NCI-H1105 (cell line): ENCODE results near the gene FPR2.
"Not testable (repeated sequence)": the region's sequence is repeated elsewhere in the genome, so short reads cannot be mapped to it uniquely, and the experiment has no call there.

Experiments
- DNase-seq: peaks from one replicate; lab custom pipeline; 2025; lab: John Stamatoyannopoulos, UW

The FPR2 gene

GRCh38 chr19:51783372-51783771 is 22.4 kb downstream of the FPR2 start:
- no peak for DNase-seq

DNA sequence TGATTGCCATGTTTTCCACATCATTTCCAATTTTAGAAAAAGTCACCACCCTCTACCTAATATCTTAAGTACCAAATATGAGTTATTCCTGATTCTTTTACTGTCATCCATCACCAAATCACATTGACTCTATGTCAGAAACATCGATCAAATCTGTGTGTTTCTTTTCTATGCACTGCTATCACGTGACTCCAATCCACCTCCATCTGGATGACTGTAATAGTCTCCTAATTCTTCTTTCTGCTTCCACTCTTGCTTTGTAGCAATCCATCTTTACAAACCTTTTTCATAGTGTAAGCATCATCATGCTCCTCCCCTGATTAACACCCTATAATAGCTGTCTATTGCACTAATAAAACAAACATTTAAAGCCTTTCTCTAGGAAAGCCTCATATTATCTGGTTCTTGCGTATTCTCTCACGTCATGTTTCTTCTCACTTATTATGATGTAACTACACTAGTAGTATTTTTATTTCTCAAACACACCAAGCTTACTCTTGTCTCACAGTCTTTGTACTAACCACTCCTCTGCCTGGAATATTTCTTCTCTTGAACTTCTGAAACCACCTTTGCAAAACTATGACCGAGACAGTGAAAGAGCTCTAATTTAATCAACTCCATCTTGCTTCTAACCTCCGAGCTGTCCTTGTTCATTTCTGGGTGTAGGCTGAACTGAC is 23.3 kb downstream of the FPR2 start:
- no peak for DNase-seq

- no peak for DNase-seq
Measured at GRCh38 chr19:51784922-51785690, 24.1 kb downstream of the FPR2 start.

GRCh38 chr19:51786646-51787494 is 25.9 kb downstream of the FPR2 start:
- DNase-seq, result no peak

DNA sequence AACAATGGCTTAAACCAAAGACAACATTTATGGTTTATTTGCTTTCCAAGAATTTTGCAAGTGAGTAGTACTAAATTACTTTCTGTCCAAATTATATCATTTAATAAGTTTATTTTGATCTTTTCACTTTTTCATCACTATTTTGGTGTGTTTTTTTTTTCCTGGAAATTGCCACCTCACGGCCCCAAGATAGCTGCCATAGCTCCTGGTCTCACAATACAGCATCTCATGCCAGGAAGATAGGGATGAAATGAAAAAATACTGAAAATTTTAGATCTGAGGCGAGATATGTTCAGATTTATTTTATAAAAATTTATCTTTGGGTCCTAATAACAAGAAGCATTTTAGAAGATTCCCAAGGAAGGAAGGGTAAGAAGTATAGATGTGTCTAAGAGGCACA is 27.0 kb downstream of the FPR2 start:
- no peak for DNase-seq

- DNase-seq, result no peak
Measured at GRCh38 chr19:51789061-51789795, 28.2 kb downstream of the FPR2 start.

- no peak for DNase-seq
Measured at GRCh38 chr19:51792932-51793331, 32.0 kb downstream of the FPR2 start.

GRCh38 chr19:51793994-51794393 is 33.0 kb downstream of the FPR2 start:
- no peak for DNase-seq

DNA sequence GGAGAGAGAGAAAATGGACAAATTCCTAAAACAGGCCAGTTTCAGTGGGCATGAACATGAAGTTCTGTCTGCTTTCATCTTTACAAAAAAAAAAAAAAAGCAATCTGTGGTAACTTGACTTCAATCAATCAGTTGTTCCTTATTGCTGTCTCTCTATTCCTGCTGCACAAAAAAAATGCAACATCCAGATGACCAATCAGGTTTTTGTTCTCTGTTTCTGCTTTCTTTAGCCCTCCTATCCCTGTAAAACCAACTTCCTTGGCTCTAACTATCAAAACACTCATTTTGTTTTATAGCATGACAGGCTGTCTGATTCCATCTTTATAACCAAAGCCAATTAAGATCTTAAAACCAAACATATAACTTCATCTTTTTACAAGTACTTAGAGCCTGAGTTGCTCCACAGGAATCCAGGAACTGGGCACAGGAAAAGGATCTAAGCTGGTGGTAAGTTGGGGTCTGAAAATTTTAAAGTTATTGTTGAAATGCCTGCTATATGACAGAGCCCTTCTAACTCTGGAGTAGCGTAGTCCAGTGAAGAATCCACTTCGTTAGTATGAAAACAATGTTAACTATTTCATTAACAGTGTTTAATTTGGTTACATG is 34.0 kb downstream of the FPR2 start, which contains the start of gene FPR3:
TSS of gene FPR3 (plus strand) at position 273 of the 606 bp plus-strand sequence. CDS start 28,592 bp downstream, outside the sequence.
- DNase-seq, result no peak

GRCh38 chr19:51796195-51796679 is 35.3 kb downstream of the FPR2 start:
- DNase-seq, result no peak

GRCh38 chr19:51797480-51797879 is 36.5 kb downstream of the FPR2 start:
- no peak for DNase-seq

DNA sequence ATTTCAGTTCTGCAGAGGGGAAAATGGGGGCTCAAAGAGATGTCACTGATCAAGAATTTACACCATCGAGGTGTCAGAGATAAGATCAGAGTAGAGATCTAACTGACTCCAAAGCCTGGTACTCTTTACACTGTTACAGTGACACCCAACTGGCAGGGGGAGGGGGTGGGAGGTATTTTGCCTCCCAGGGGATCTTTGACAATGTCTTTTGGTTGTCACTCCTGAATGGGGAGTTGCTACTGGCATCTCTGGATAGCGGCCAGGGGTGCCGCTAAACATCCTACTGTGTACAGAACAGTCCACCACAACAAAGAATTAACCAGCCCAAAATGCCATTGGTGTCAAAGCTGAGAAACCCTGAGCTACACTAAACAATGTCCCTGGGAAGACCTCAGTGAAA is 37.1 kb downstream of the FPR2 start:
- DNase-seq, result no peak

GRCh38 chr19:51799034-51799773 is 38.2 kb downstream of the FPR2 start:
- no peak for DNase-seq

DNA sequence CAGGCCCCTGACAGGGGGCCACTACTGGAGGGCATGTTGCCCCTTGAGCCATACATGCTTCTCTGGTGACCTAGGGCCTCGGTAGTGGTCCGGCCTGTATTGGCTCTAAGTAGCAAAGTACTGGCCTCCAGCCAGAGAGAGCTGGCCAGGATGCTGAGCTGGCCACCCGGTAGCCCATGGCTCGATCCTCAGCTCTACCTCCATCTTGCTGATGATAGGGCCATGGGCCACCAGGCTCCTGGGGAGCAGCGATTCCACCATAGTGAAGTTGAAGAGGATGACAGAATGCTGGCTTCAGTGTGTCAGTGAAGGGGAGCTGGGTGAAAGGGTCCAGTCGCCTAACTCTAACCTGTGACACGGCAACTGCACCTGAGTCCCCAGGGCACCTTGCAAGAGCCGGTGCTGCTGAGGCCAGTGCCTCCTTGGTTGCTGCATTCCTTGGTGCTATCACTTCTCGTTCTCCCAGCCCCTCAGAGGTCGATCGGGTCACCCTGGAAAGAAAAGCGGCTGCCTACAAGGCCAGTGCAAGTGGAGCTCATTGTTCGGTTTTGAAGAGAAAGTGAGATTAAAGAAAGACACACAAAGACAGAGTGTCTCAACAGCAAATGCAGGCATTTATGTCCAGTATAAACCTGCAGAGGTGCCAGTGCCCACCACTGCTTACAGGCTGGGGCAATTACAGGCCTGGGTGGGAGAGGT is 38.9 kb downstream of the FPR2 start:
- DNase-seq, result no peak

- no peak for DNase-seq
Measured at GRCh38 chr19:51800473-51801244, 39.7 kb downstream of the FPR2 start.

- DNase-seq, result no peak
Measured at GRCh38 chr19:51802775-51803174, 41.8 kb downstream of the FPR2 start.

DNA sequence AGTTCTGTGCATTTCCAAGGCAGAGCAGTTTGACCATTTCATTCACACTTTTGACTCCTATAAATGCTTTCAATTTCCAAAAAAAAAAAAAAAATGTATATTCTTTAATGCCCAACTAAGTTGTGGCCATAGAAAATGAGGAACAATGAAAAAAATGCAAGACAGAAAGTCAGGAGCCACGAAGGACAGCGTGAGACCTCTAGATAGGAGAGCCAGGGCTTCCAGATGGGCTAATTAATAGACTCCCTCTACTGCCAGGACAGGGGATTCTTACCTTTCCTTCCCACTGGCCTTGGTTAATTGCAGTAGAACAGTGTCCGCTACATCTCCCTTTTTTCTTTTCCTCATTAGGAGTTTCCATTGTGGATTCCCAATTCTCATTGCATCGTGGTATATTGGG is 42.5 kb downstream of the FPR2 start:
- DNase-seq, result no peak

- no peak for DNase-seq
Measured at GRCh38 chr19:51803967-51804366, 43.0 kb downstream of the FPR2 start.

DNA sequence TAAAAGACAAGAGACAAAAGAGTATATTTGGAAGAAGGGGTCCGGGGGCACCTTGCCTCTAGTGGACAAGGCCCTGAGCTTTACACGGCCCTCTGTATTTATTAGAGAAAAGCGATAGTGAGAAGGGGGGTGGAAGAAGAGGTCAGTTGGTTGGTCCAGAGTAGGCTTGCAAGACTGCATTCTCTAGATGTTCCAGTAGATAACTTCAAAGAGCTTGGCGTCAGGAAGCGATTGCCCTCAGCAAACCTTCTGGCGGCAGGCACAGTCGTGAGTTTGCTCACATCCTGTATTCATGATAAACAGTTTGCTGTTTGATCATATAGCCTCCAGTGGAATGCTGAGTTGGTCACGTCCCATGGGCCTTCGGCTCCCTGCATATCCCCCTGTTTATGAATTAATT is 43.8 kb downstream of the FPR2 start:
- not testable (repeated sequence) for DNase-seq
